Osteocyte (in vitro differentiated cells): Measurements from ENCODE around the gene MIOX. TPM values are rescaled to one million over a fixed set of nuclear protein-coding genes. Genes with fewer than 3 reads are reported as not detected.
A peak's percentile ranks its signal among the peaks of the same experiment; 100 is the strongest.

Source experiments
- DNase-seq: peaks from one replicate; pipeline ENCODE4 v3.0.0; 2021; ENCODE audit warnings: mixed read lengths; ENCODE audit not compliant: unreplicated experiment; ENCODE audit errors: extremely low spot score
- H3K27ac Mint-ChIP-seq: one replicate; pipeline ENCODE4 v1.8.0; 2021; ENCODE audit warnings: mild to moderate bottlenecking, mixed read lengths; ENCODE audit not compliant: unreplicated experiment
- H3K27me3 Mint-ChIP-seq: one replicate; pipeline ENCODE4 v1.8.0; 2021; ENCODE audit warnings: mixed read lengths; ENCODE audit not compliant: unreplicated experiment
- H3K36me3 Mint-ChIP-seq: one replicate; pipeline ENCODE4 v1.8.0; 2021; ENCODE audit warnings: mixed read lengths; ENCODE audit not compliant: unreplicated experiment
- H3K4me1 Mint-ChIP-seq: one replicate; pipeline ENCODE4 v1.8.0; 2021; ENCODE audit warnings: mixed read lengths; ENCODE audit not compliant: unreplicated experiment
- H3K4me3 Mint-ChIP-seq: one replicate; pipeline ENCODE4 v1.8.0; 2021; ENCODE audit warnings: mild to moderate bottlenecking, moderate library complexity, mixed read lengths; ENCODE audit not compliant: unreplicated experiment
- H3K9me3 Mint-ChIP-seq: one replicate; pipeline ENCODE4 v1.8.0; 2021; ENCODE audit warnings: mixed read lengths; ENCODE audit not compliant: unreplicated experiment
- total RNA-seq: library from RNA; stranded (reverse); gene quantifications from 2 replicates; pipeline ENCODE4 v1.2.1, GENCODE V29; 2021
- TF ChIP-seq, protein P1 (sequence below): fragments of 200-600 bp; sonication (generic); IDR thresholded peaks from 2 replicates; pipeline ENCODE4 v1.5.0; 2021; ENCODE audit warnings: antibody characterized with exemption, mild to moderate bottlenecking, moderate library complexity

MIOX gene
- total RNA-seq, 1 donor from 2014 or later, result 1.5 TPM

DNA sequence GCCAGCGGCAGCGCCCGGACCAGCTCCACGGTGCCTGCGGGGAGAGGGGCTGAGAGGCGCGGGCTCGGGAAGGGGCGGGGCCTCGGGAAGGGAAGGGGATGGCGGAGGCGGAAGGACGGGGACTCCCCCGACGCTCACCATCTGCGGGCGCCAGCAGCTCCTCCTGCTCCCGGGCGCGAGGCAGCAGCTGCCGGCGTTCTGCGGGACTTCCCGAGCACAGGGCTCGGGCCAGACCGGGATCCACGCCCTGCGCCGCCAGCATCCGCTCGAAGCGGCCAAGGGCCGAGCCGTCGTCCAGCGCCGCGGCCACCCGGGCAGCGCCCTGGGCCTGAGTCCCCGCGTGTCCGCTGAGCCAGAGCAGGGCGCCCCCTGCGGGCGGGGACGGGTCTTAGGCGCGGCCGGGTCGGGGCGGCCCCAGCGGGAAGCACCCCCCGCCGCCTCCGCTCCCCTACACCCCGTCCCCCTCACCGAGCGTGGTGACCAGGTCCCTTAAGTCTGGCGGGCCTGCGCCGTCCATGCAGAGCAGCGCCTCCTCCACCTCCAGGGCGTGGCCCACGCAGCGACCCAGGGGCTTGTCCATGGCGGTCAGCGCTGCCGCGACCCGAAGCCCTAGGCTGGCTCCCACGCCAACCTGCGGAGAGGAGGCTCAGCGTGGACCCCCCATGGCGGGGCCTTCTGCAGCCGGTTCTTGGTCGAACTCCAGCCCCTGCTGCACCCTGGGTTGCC is 39.6 kb downstream of the MIOX start:
- peak; percentile 92 for DNase-seq
- Mint-ChIP-seq H3K36me3 (peaks cover 4% of the 10 kb centered on the region), H3K27ac (peak overlapping the region; percentile 68), H3K4me3 (peak overlapping the region; percentile 65), H3K9me3 (no peaks in the 10 kb centered on the region), H3K27me3 (no peaks in the 10 kb centered on the region), H3K4me1 (peaks cover 27% of the 10 kb centered on the region)
- TF ChIP-seq, protein P1, sequence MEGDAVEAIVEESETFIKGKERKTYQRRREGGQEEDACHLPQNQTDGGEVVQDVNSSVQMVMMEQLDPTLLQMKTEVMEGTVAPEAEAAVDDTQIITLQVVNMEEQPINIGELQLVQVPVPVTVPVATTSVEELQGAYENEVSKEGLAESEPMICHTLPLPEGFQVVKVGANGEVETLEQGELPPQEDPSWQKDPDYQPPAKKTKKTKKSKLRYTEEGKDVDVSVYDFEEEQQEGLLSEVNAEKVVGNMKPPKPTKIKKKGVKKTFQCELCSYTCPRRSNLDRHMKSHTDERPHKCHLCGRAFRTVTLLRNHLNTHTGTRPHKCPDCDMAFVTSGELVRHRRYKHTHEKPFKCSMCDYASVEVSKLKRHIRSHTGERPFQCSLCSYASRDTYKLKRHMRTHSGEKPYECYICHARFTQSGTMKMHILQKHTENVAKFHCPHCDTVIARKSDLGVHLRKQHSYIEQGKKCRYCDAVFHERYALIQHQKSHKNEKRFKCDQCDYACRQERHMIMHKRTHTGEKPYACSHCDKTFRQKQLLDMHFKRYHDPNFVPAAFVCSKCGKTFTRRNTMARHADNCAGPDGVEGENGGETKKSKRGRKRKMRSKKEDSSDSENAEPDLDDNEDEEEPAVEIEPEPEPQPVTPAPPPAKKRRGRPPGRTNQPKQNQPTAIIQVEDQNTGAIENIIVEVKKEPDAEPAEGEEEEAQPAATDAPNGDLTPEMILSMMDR, result peak; percentile 75

DNA sequence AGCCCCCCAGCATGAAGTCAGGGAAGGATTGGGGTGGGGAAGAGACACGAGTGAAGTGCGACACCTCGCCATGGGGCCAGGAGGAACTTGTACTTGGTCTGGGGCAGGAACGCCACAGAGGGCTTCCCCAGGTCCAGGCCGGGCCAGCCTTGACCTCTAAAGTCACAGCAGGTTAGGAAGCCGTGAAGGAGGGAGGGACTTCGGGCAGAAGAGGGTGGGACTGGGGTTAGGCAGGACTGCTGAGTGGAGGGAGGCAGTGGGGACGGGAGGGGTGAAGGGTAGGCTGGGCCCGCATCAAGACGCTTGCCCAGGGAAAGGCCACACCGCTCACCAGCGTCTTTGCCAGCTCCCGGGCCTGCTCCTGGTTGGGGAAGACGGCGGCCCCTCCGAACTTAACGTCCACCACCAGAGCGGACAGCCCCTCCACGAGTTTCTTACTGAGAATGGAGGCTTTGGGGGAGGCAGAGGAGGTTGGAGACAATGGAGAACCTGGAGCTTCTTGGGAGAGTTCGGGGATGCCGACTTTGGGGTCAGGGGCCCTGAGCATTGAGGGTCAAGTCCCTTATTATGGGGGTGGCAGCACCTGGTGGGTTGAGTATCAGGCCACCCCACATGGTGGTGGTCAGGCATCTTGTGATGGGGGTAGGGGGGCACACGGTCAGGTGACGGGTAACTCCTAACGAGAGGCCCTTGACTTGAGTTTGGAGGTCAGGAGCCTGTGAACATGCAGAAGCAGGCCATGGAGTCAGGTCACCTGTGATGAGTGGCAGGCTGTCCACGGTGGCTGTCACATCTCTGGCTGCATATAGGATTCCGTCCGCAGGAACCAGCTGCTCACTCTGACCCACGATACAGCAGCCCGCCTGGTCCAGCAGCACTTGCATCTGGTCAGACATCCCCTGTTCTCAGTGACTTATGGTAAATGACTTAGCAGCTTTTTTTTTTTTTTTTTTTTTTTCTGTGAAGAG is 40.5 kb downstream of the MIOX start:
- Mint-ChIP-seq H3K27ac (peak overlapping the region; percentile 68), H3K36me3 (peaks cover 4% of the 10 kb centered on the region), H3K9me3 (no peaks in the 10 kb centered on the region), H3K4me3 (peak overlapping the region; percentile 65), H3K27me3 (no peaks in the 10 kb centered on the region), H3K4me1 (peaks cover 27% of the 10 kb centered on the region)
- no peak for DNase-seq
- TF ChIP-seq, protein P1, result no peak

DNA sequence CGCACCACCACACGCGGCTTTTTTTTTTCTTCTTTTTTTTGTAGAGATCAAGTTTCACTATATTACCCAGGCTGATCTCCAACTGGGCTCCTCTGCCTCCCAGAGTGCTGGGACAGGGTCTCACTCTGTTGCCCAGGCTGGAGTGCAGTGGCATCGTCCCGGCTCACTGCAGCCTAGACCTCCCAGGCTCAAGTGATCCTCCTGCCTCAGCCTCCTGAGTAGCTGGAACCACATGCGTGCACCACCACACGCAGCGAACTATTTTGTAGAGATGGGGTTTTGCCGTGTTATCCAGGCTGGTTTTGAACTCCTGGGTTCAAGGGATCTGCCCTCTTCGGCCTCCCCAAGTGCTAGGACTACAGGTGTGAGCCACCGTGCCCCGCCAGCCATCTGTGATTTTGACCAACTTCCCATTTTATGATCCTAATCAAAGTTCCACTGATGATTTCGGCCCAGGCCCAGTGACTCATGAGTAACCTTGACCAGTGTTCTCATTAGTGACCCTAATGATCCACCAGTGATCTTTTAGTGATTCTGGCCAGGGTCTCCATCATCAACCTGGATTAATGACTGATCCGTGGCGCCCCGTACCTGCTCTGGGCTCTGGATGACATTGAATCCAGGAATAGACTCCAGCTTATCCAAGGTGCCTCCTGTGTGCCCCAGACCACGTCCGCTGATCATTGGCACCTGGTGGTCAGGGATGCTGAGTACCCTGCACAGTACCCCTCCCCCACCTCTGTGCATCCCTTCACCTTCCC is 41.4 kb downstream of the MIOX start:
- peaks cover 4% of the 10 kb centered on the region for H3K36me3 Mint-ChIP-seq
- H3K4me3 Mint-ChIP-seq, result peak overlapping the region; percentile 65
- TF ChIP-seq, protein P1, result no peak
- H3K4me1 Mint-ChIP-seq, result peaks cover 27% of the 10 kb centered on the region
- H3K27ac Mint-ChIP-seq, result no peak overlapping the region
- H3K9me3 Mint-ChIP-seq, result no peaks in the 10 kb centered on the region
- H3K27me3 Mint-ChIP-seq, result peaks cover 6% of the 10 kb centered on the region
- DNase-seq, result no peak

DNA sequence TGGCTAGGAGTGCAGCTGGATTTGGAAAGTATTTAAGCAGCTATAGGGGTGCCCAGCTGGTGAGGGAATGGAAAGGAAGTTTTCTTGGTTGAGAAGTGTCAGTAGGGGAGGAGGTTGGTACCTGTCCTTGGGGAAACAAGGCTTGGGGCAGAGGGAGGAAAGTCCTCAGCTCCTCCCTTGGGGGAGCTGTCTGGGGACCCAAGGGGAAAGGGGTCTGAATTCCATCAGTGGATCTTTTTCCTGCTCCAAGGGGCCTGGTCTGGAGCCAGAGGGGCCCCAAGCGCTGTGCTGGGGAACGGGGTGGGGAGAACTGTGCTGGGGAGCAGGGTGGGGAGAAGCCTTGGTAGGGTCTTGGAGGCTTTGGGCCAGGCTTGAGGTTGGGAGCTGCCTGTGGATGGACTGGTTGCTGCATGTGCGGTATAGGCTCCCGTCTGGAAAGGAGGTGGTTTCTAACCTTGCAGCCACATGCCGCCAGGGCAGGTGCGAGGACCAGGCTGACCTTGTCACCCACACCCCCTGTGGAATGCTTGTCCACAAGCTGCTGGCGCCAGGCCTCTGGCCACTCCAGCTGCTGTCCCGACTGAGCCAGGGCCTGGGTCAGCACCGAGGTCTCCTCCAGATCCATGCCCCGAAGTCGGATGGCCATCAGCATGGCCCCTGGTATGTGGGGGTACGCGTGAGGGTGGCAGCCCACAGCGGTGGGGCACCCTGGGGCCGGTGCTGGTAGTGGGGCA is 42.2 kb downstream of the MIOX start:
- Mint-ChIP-seq H3K4me1 (peaks cover 25% of the 10 kb centered on the region), H3K36me3 (peaks cover 4% of the 10 kb centered on the region), H3K27ac (no peak overlapping the region), H3K4me3 (peak overlapping the region; percentile 45), H3K9me3 (no peaks in the 10 kb centered on the region), H3K27me3 (peaks cover 13% of the 10 kb centered on the region)
- peak; percentile 85 for DNase-seq
- TF ChIP-seq, protein P1, result no peak
